NB4 (cell line): ENCODE data around the gene OR10G8.

ENCODE experiments used
- MYC ChIP-seq: IDR thresholded peaks from 2 replicates; pipeline ENCODE4 v1.6.1; 2011; ENCODE audit warnings: low read depth, low read length
- POLR2A ChIP-seq: IDR thresholded peaks from 2 replicates; pipeline ENCODE4 v1.6.1; 2011; ENCODE audit warnings: mild to moderate bottlenecking; ENCODE audit not compliant: insufficient read length; ENCODE audit errors: extremely low read depth
- TF ChIP-seq, protein P1 (sequence below): IDR thresholded peaks from 2 replicates; pipeline ENCODE4 v1.6.1; 2011; ENCODE audit warnings: low read depth, low read length
- TF ChIP-seq, protein P2 (sequence below): IDR thresholded peaks from one replicate; pipeline ENCODE4 v1.5.1; 2012; ENCODE audit warnings: low read depth, low read length

DNA sequence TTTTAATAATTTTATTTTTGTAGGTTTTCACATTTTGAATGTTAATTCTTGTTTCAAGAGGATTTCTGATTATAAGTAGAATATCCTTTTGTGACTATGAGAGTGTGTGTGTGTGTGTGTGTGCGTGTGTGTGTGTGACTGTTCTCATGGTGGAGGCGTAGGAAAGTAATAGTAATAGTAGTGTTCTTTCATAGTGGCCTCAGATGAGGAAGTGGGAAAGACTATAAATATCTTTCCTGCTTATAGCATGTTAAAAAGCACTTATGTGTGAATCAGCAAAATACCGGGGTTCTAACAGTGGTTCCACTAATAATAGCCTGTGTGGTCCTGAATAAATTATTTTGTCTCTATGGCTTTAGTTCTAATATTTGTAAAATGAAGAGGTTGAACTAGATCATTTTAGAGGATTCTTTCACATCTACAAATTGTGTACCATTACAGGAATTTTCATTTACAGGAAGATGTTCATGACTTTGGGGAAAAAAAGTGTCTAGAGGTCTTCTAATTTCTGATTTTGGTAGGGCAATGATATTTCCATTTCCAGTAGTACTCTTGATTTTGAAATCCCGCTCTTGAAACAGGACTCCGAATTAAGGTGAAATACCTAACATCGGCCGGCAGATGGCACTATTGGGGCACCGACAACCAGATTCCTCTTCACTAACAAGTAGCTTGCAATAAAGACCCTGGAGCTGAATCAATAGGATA is 44.5 kb downstream of the OR10G8 start:
- TF ChIP-seq, protein P1, sequence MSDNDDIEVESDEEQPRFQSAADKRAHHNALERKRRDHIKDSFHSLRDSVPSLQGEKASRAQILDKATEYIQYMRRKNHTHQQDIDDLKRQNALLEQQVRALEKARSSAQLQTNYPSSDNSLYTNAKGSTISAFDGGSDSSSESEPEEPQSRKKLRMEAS: no peak
- TF ChIP-seq, protein P2, sequence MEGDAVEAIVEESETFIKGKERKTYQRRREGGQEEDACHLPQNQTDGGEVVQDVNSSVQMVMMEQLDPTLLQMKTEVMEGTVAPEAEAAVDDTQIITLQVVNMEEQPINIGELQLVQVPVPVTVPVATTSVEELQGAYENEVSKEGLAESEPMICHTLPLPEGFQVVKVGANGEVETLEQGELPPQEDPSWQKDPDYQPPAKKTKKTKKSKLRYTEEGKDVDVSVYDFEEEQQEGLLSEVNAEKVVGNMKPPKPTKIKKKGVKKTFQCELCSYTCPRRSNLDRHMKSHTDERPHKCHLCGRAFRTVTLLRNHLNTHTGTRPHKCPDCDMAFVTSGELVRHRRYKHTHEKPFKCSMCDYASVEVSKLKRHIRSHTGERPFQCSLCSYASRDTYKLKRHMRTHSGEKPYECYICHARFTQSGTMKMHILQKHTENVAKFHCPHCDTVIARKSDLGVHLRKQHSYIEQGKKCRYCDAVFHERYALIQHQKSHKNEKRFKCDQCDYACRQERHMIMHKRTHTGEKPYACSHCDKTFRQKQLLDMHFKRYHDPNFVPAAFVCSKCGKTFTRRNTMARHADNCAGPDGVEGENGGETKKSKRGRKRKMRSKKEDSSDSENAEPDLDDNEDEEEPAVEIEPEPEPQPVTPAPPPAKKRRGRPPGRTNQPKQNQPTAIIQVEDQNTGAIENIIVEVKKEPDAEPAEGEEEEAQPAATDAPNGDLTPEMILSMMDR: peak; percentile 68
- TF ChIP-seq POLR2A (no peak), MYC (no peak)
